G401.6 (cell line): Measurements from ENCODE around the gene UBE4A.

Experiments used
- FAIRE-seq: peaks from 2 replicates; lab custom pipeline; 2012; peaks lifted over from hg19 to GRCh38; lab: Jason Lieb, UNC

The UBE4A gene, protein sequence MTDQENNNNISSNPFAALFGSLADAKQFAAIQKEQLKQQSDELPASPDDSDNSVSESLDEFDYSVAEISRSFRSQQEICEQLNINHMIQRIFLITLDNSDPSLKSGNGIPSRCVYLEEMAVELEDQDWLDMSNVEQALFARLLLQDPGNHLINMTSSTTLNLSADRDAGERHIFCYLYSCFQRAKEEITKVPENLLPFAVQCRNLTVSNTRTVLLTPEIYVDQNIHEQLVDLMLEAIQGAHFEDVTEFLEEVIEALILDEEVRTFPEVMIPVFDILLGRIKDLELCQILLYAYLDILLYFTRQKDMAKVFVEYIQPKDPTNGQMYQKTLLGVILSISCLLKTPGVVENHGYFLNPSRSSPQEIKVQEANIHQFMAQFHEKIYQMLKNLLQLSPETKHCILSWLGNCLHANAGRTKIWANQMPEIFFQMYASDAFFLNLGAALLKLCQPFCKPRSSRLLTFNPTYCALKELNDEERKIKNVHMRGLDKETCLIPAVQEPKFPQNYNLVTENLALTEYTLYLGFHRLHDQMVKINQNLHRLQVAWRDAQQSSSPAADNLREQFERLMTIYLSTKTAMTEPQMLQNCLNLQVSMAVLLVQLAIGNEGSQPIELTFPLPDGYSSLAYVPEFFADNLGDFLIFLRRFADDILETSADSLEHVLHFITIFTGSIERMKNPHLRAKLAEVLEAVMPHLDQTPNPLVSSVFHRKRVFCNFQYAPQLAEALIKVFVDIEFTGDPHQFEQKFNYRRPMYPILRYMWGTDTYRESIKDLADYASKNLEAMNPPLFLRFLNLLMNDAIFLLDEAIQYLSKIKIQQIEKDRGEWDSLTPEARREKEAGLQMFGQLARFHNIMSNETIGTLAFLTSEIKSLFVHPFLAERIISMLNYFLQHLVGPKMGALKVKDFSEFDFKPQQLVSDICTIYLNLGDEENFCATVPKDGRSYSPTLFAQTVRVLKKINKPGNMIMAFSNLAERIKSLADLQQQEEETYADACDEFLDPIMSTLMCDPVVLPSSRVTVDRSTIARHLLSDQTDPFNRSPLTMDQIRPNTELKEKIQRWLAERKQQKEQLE

DNA sequence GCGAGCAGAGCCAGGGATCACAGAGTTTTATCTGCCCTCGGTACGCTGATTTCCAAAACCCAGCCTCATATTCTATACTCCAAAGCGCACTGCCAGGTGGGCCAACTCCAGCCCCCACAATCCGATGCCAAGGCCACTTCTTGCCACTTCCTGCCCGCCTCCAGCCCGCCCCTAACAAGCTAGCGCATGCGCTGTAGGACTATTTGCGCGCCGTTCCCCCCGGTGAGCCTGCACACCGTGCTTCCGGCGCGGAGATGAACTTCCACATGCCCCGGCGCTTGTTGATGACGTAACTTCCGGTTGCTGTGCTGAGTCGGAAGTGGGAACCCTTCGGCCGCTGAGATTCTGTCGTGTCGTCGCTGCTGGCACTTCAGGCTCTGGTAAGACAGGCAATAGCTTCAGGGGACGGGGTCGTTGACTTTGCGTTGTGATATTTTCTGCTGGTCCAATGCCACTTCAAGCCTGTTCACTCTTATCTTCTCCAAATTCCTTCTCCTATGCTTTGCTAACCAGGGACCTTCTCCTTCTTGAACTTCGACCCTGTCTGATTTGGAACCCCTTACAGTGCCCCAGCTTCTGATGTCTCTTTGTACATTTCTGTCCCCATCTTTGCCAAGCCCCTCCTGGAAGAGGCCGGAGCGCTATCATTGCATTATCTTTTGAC lies at the start of gene UBE4A:
UBE4A (plus strand) TSS at position 306 of the 664 bp plus-strand sequence. CDS start 5,481 bp downstream, outside the sequence.
- peak; percentile 86 for FAIRE-seq

GRCh38 chr11:118310271-118310670 lies 49.1 kb upstream of the UBE4A start:
- FAIRE-seq = no peak

DNA sequence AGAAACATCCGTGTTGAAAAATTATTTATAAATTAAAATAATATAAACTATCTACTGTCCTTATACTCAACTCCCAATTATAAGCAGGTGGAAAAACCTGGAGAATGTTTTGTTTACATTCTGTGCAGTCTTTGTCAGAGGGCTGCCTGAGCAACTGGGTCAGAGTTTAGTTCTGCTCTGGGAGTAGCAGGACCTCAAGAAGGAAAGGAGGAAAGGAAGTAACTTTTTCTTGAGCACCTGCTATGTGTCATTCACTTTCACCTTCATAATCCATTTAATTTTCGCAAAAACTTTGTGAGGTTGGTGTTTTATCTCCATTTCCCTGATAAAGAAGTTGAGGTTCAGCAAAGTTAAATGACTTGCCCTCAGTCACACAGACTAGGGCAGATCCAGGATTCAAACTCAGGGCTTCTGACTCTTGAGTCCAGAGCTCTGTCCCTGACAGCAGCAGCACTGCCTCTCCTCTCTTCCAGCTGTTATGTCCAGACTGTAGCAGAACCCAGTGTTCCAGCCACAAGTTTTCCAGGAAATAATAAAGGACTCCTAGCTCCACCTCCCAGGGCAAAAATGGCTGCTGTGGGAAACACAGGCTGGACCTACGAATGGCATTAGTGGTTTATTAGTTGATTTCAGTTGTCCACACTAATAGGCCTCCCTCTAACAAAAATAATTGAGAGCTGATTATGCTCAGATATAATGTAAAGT lies 48.5 kb upstream of the UBE4A start:
- FAIRE-seq = no peak

DNA sequence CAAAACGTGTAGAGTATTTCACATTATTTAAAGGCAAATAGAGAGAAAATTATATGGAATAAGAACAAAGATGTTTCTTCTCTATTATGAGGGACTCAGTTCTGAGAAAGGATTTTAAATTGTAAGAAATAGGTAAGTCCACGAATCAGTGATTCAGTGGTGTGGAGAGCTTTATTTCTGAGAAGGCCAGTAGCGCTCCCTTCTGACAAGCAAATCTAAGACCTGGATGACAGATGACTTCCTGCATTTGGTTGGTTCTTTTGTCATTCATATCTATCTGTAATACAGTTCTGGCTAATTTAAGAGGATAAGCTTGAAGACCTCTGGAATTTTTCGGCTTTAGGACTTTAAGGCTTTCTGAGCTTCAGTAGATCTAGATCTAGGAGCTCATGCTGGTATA lies 47.9 kb upstream of the UBE4A start:
- no peak for FAIRE-seq

- FAIRE-seq = no peak
Observed at GRCh38 chr11:118312328-118312727, 47.1 kb upstream of the UBE4A start.

DNA sequence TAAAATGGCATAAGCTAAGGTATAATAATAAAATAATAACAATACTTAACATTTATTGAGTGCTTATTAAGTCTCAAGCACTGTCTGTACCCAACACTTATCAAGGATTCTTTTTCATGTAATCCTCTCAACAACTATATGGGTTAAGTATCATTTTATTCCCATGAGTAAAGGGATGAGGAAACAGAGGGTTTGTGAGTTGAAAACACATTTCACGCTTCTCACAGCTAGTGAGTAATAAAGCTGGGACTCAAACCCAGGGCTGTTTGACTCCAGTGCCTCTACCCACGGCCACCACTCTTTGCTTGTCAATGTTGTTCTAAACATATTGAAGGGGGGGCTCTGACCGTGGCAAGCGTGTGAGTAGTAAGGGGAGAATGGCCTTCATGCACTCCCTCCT lies 46.2 kb upstream of the UBE4A start:
- no peak for FAIRE-seq

GRCh38 chr11:118314988-118315411 lies 44.4 kb upstream of the UBE4A start:
- no peak for FAIRE-seq

- FAIRE-seq = no peak
Observed at GRCh38 chr11:118318124-118318523, 41.3 kb upstream of the UBE4A start.

DNA sequence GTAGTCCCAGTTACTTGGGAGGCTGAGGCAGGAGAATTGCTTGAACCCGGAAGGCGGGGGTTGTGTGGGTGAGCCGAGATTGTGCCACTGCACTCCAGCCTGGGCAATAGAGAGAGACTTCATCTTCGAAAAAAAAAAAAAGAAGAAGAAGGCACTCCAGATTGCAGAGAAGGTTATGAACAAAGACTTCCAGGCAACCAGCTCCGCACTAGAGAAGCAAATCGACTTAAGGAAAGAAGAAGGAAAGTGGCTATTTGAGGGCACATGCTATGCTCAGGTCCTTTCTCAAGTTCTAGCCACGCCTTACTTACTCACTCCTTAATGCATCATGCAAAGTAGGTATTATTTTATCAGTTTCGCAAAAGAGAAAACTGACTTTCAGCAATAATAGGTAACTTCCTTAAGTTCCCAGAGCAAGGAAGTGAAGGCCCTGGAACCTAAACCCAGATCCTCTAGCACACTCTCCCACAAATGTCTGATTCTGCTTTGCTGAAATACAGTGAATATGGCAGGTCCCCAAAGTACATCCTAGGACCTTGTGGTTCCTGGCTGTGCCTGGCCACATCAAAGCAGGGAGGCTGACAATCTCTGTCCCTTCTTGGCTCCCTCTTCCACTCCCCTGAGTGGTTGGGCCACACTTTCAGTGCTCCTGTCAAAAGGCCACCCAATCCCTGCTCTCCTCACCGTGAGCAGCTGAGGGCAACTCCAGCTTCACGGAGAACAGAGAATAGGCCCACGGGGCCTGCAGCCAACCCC lies 40.6 kb upstream of the UBE4A start:
- FAIRE-seq = no peak

DNA sequence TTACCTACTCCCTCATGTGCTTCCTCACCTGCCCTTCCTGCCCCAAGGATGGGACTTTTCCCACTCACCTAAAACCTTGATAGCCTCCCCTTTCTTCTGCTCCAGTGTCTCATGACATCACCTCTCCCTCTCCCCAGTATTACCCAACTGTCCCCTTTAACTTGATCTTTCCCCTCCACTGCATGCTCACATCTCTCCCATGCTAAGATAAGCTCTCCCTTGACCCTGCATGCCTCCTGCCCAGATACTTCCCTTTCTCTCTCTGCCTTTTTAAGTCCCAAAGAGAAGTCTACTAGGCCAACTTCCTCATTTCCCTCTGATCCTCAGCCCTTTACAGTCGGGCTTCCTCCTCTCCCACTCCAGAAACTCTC lies 40.1 kb upstream of the UBE4A start:
- FAIRE-seq = no peak

- FAIRE-seq = no peak
Observed at GRCh38 chr11:118320515-118320914, 38.9 kb upstream of the UBE4A start.

DNA sequence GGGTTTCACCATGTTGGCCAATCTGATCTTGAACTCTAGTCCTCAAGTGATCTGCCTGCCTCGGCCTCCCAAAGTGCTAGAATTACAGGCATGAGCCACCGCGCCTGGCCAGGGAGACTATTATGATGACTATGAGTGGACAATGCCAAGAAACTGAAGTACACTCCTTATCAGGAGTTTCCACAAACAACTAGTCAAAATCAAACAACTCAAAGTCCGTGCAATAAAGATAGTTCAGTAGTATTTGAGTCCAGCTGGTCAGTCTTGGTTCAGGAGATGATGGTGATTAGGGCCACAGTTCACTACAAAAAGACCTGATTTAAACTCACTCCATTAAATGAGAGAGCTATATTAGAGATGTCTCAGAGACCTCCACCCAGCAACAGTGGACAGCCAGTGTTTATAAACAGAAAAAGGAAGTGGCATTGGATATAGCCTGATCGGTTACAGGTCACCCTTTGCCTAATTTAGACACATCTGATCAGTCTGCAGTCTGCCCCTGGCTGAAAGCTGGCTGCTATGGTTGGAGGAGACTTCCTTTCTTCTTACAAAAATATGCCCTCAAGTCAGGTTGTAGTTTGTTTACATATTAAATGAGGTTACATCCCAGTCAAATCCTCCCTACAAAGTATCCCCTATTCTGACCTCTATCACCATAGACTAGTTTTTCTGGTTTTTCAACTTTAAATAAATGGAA lies 37.9 kb upstream of the UBE4A start:
- FAIRE-seq = no peak

DNA sequence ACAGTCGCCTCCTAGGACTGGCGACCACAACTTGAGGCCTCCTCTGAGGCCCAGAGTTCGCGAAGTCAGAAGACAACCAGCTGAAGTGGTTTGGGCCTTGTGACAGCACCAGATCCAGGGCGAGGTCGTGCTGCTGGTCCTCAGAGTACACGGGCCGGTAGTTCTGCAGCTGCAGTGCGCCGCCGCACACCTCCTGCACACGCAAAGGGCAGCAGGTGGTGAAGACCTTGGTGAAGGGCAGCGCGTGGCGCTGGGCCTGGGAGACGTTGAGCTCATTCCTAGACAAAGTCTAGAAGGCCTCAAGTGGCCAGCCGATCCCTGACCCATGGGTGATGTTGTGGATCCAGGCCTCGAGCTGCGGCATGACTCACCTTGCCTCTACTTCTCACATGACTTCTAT lies 36.7 kb upstream of the UBE4A start:
- no peak for FAIRE-seq

GRCh38 chr11:118325283-118325682 lies 34.1 kb upstream of the UBE4A start:
- FAIRE-seq = no peak

- no peak for FAIRE-seq
Observed at GRCh38 chr11:118328745-118329144, 30.7 kb upstream of the UBE4A start.

- FAIRE-seq = no peak
Observed at GRCh38 chr11:118334745-118335144, 24.7 kb upstream of the UBE4A start.

DNA sequence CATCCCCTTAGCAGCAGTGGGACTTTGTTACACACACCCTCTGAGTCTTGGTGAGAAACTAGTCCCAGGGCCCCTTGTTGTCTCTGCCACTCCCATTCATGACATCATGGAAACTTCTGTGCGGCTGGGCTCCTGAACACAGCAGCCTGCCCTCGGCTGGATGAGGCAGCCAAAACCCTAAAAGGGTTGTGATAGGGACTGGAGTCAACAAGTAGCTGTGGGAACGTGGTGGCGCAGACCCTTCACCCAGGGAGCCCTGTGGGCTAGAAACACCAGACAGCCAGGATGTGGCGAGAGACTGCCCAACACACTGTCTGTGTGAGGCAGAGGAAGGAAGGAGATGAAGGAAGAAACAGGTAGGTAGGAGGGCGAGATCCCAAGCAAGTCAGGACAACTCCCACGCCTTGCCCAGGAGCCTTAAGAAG lies 20.8 kb upstream of the UBE4A start:
- FAIRE-seq = no peak

GRCh38 chr11:118339281-118339961 lies 20.0 kb upstream of the UBE4A start:
- no peak for FAIRE-seq

GRCh38 chr11:118340449-118340848 lies 19.0 kb upstream of the UBE4A start:
- no peak for FAIRE-seq

GRCh38 chr11:118341261-118341660 lies 18.1 kb upstream of the UBE4A start:
- no peak for FAIRE-seq
